IMR-90 (cell line): ENCODE measurements around the gene PLD1. TPM values are rescaled to one million over a fixed set of nuclear protein-coding genes. Genes with fewer than 3 reads are reported as not detected.

ENCODE experiments used
- ATAC-seq: fragments of 200-7000 bp; cut with Tn5 transposase; 2 replicates; pipeline ENCODE4 v1.9.1; 2020; ENCODE audit warnings: low read depth, mild to moderate bottlenecking, moderate library complexity
- BruUV-seq: library from RNA; stranded (reverse); fragments of 400-500 nt; replicated peaks from 2 replicates; lab custom pipeline; 2021; lab: Mats Ljungman, UMichigan
- CTCF ChIA-PET: fragments of 300-600 bp; formaldehyde crosslinking; extraction: SDS; loops from one replicate; lab custom pipeline; 2021; ENCODE audit warnings: antibody characterized with exemption; lab: Yijun Ruan, JAX
- POLR2A ChIA-PET: fragments of 300-600 bp; sonication (Branson Sonifier 250); formaldehyde crosslinking; loops from one replicate; lab custom pipeline; 2022; ENCODE audit warnings: antibody characterized with exemption; ENCODE audit not compliant: unreplicated experiment; lab: Charles Lee
- DNase-seq: peaks from one replicate; pipeline ENCODE4 v3.0.0; 2013
- H2AFZ ChIP-seq: replicated peaks from 2 replicates; pipeline ENCODE3; 2013; ENCODE audit warnings: low read length, mild to moderate bottlenecking; ENCODE audit not compliant: poor library complexity
- H2AK5ac ChIP-seq: 2 replicates; pipeline ENCODE4 v1.6.1; 2013; ENCODE audit warnings: low read depth, low read length, inconsistent platforms
- H2AK9ac ChIP-seq: replicated peaks from 2 replicates; pipeline ENCODE3; 2013; ENCODE audit warnings: mild to moderate bottlenecking, low read depth, low read length, moderate library complexity; ENCODE audit not compliant: poor library complexity
- H2BK120ac ChIP-seq: 2 replicates; pipeline ENCODE4 v1.6.1; 2013; ENCODE audit warnings: low read depth, low read length, inconsistent platforms
- H2BK15ac ChIP-seq: 3 replicates; pipeline ENCODE4 v1.6.1; 2013; ENCODE audit warnings: low read depth, low read length, inconsistent platforms
- H2BK20ac ChIP-seq: 2 replicates; pipeline ENCODE4 v1.6.1; 2013; ENCODE audit warnings: low read depth, mild to moderate bottlenecking, inconsistent platforms, low read length, moderate library complexity
- H2BK5ac ChIP-seq: 2 replicates; pipeline ENCODE4 v1.6.1; 2013; ENCODE audit warnings: mild to moderate bottlenecking, low read depth, low read length, inconsistent platforms; ENCODE audit not compliant: poor library complexity, severe bottlenecking
- H3K14ac ChIP-seq: replicated peaks from 2 replicates; pipeline ENCODE4 v1.6.1; 2013; ENCODE audit warnings: low read depth, low read length, inconsistent platforms
- H3K18ac ChIP-seq: 2 replicates; pipeline ENCODE4 v1.6.1; 2013; ENCODE audit warnings: low read depth, low read length, control low read depth
- H3K23ac ChIP-seq: 2 replicates; pipeline ENCODE4 v1.6.1; 2013; ENCODE audit warnings: low read depth, low read length, inconsistent platforms
- H3K27ac ChIP-seq: 2 replicates; pipeline ENCODE4 v1.5.1; 2013; ENCODE audit warnings: mild to moderate bottlenecking, control low read depth, low read length; ENCODE audit not compliant: insufficient read depth
- H3K27me3 ChIP-seq: 2 replicates; pipeline ENCODE4 v1.6.1; 2013; ENCODE audit warnings: low read length; ENCODE audit not compliant: control insufficient read depth, insufficient read depth
- H3K36me3 ChIP-seq: 2 replicates; pipeline ENCODE4 v1.6.1; 2013; ENCODE audit warnings: low read length, mixed read lengths; ENCODE audit not compliant: control insufficient read depth, insufficient read depth
- H3K4ac ChIP-seq: 2 replicates; pipeline ENCODE4 v1.6.1; 2013; ENCODE audit warnings: low read depth, low read length, inconsistent platforms
- H3K4me1 ChIP-seq: 2 replicates; pipeline ENCODE4 v1.6.1; 2013; ENCODE audit warnings: low read length, mixed read lengths; ENCODE audit not compliant: control insufficient read depth, insufficient read depth
- H3K4me2 ChIP-seq: 2 replicates; pipeline ENCODE4 v1.6.1; 2013; ENCODE audit warnings: low read depth, mild to moderate bottlenecking, control low read depth, low read length, moderate library complexity
- H3K4me3 ChIP-seq: 2 replicates; pipeline ENCODE4 v1.5.1; 2013; ENCODE audit warnings: low read depth, mild to moderate bottlenecking, control low read depth, low read length, moderate library complexity; ENCODE audit not compliant: insufficient read depth
- H3K56ac ChIP-seq: 2 replicates; pipeline ENCODE4 v1.6.1; 2013; ENCODE audit warnings: low read length, inconsistent platforms; ENCODE audit not compliant: insufficient read depth; ENCODE audit errors: extremely low read depth
- H3K79me1 ChIP-seq, 2 experiments: 2 replicates each; pipeline ENCODE4 v1.6.1; 2013; ENCODE audit warnings: low read length in 2 of 2, inconsistent platforms in 1 of 2, low read depth in 1 of 2
- H3K9ac ChIP-seq: 2 replicates; pipeline ENCODE4 v1.6.1; 2013; ENCODE audit warnings: low read depth, low read length, control low read depth
- H3K9me1 ChIP-seq: 2 replicates; pipeline ENCODE4 v1.6.1; 2013; ENCODE audit warnings: low read length, inconsistent platforms; ENCODE audit not compliant: insufficient read depth
- H3K9me3 ChIP-seq: 2 replicates; pipeline ENCODE4 v1.6.1; 2013; ENCODE audit warnings: low read length; ENCODE audit not compliant: control insufficient read depth, insufficient read depth
- H4K20me1 ChIP-seq: 2 replicates; pipeline ENCODE4 v1.6.1; 2013; ENCODE audit warnings: low read length, inconsistent platforms; ENCODE audit not compliant: insufficient read depth
- H4K5ac ChIP-seq: 2 replicates; pipeline ENCODE4 v1.6.1; 2013; ENCODE audit warnings: mild to moderate bottlenecking, low read depth, low read length, control low read depth
- H4K8ac ChIP-seq, 2 experiments: 2 replicates each; pipeline ENCODE4 v1.6.1; 2013; ENCODE audit warnings: low read depth in 2 of 2, low read length in 2 of 2, control low read depth in 1 of 2, inconsistent platforms in 1 of 2
- H4K91ac ChIP-seq: 2 replicates; pipeline ENCODE4 v1.6.1; 2013; ENCODE audit warnings: low read depth, low read length, inconsistent platforms; ENCODE audit not compliant: insufficient read depth
- BHLHE40 ChIP-seq: fragments of 150-350 bp; IDR thresholded peaks from 2 replicates; pipeline ENCODE4 v1.6.1; 2016; ENCODE audit warnings: mild to moderate bottlenecking, low read depth, low read length
- CEBPB ChIP-seq: IDR thresholded peaks from 2 replicates; pipeline ENCODE4 v1.6.1; 2012; ENCODE audit warnings: low read depth, low read length, improper control_type of control experiment
- CHD1 ChIP-seq: IDR thresholded peaks from 2 replicates; pipeline ENCODE4 v1.6.1; 2012; ENCODE audit warnings: low read depth, low read length, improper control_type of control experiment
- MAZ ChIP-seq: IDR thresholded peaks from 2 replicates; pipeline ENCODE4 v1.6.1; 2012; ENCODE audit warnings: low read depth, mild to moderate bottlenecking, low read length, improper control_type of control experiment, moderate library complexity, borderline replicate concordance
- NFE2L2 ChIP-seq: fragments of 150-350 bp; IDR thresholded peaks from 2 replicates; pipeline ENCODE4 v1.6.1; 2016; ENCODE audit warnings: low read depth, mild to moderate bottlenecking, low read length
- POLR2A ChIP-seq: IDR thresholded peaks from 2 replicates; pipeline ENCODE4 v1.6.1; 2012; ENCODE audit warnings: mild to moderate bottlenecking, low read depth, low read length
- RCOR1 ChIP-seq: IDR thresholded peaks from 2 replicates; pipeline ENCODE4 v1.6.1; 2012; ENCODE audit warnings: mild to moderate bottlenecking, low read length, improper control_type of control experiment; ENCODE audit not compliant: insufficient replicate concordance
- RFX5 ChIP-seq: IDR thresholded peaks from 2 replicates; pipeline ENCODE4 v1.8.0; 2012; ENCODE audit warnings: low read depth, mild to moderate bottlenecking, low read length, moderate library complexity
- SMC3 ChIP-seq: fragments of 150-350 bp; IDR thresholded peaks from 2 replicates; pipeline ENCODE4 v1.6.1; 2016; ENCODE audit warnings: low read depth, mild to moderate bottlenecking, antibody characterized with exemption, low read length, moderate library complexity
- WGBS, 2 experiments: methylation state at CpG; one replicate each; pipeline versions ENCODE4 v1.1.5 to v1.1.7; 2013; ENCODE audit warnings: missing lambda C conversion rate in 2 of 2; ENCODE audit not compliant: insufficient read length in 1 of 2; ENCODE audit errors: extremely low coverage in 2 of 2; 5-methylcytosine and 5-hydroxymethylcytosine counted together
- dilution Hi-C: fragments of 300-500 bp; cut with HindIII; formaldehyde crosslinking; loops from one replicate; pipeline ENCODE4 v1.14.3; 2018; ENCODE audit warnings: low sequenced_read_pairs; ENCODE audit not compliant: unreplicated experiment
- in situ Hi-C: fragments of 300-500 bp; cut with MboI; formaldehyde crosslinking; loops from 3 replicates; pipeline ENCODE4 v1.14.3; 2019; ENCODE audit warnings: low sequenced_read_pairs, inconsistent platforms, mixed read lengths
- intact Hi-C: fragments of 100-400 bp; cut with micrococcal nuclease; formaldehyde crosslinking; loops from 2 replicates; pipeline ENCODE4 v1.10.0; 2022
- polyA plus RNA-seq, 3 experiments: library from polyadenylated mRNA; depleted of rRNA; stranded (reverse); fragments of >200 nt; gene quantifications; 2 replicates each; pipeline ENCODE4 v1.2.3, GENCODE V29; 2012; ENCODE audit warnings: low replicate concordance in 1 of 3
- total RNA-seq: library from RNA; depleted of rRNA; stranded (reverse); fragments of >200 nt; gene quantifications from 2 replicates; pipeline ENCODE4 v1.2.3, GENCODE V29; 2012
- TF ChIP-seq, protein P1 (sequence below): fragments of 150-350 bp; IDR thresholded peaks from 2 replicates; pipeline ENCODE4 v1.6.1; 2016; ENCODE audit warnings: low read depth, mild to moderate bottlenecking, low read length, moderate library complexity, borderline replicate concordance
- TF ChIP-seq, protein P2 (sequence below): conservative IDR thresholded peaks from 2 replicates; pipeline ENCODE4 v1.5.1; 2012; ENCODE audit warnings: mild to moderate bottlenecking, low read depth, low read length, improper control_type of control experiment

The PLD1 gene
- total and polyA plus RNA-seq, 2 of the 4 experiments (the other 2 are of a cell fraction): 3.3 to 9.7 TPM

DNA sequence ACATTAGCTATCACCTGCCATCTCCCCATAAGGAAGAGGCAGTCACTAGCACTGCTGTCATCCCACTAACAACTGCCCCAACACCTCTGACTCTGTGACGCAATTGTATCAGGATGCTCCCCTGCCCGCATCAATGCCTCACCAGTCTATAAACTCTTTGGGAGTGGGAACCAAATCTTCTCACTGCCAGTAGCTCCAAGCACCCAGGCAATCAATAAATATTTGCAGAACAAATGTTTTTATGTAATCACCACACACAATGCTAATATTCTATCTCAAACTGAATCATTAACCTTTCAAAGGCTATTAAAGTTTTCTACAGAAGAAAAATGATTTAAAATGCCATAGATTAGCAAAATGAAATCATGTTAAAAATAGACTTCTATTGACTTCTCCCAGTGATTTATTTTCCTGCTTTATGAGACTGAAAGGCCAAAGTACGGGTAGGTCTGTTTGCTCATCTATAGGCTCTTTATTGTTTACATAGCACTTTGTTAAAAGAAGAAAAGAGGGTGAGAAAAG, 131.3 kb downstream of the PLD1 start:
- BruUV-seq: no TSS peak
- DNase-seq (no peak), ATAC-seq (no peak)
- CTCF ChIA-PET: no interaction called here
- H3K9me1 ChIP-seq: no peaks in the 10 kb centered on the region
- H4K5ac ChIP-seq: no peak overlapping the region
- no peak overlapping the region for H3K27ac ChIP-seq
- H3K79me1 ChIP-seq: no peaks in the 10 kb centered on the region
- H3K9ac ChIP-seq: no peak overlapping the region
- H2BK20ac ChIP-seq: no peak overlapping the region
- TF ChIP-seq, protein P1, sequence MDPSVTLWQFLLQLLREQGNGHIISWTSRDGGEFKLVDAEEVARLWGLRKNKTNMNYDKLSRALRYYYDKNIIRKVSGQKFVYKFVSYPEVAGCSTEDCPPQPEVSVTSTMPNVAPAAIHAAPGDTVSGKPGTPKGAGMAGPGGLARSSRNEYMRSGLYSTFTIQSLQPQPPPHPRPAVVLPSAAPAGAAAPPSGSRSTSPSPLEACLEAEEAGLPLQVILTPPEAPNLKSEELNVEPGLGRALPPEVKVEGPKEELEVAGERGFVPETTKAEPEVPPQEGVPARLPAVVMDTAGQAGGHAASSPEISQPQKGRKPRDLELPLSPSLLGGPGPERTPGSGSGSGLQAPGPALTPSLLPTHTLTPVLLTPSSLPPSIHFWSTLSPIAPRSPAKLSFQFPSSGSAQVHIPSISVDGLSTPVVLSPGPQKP: no peak
- TF ChIP-seq NFE2L2: no peak
- TF ChIP-seq MAZ: no peak
- TF ChIP-seq RFX5: no peak
- TF ChIP-seq POLR2A: no peak
- TF ChIP-seq RCOR1: no peak
- no peak for TF ChIP-seq SMC3
- no peak for TF ChIP-seq CEBPB
- no peak for TF ChIP-seq BHLHE40
- TF ChIP-seq, protein P2, sequence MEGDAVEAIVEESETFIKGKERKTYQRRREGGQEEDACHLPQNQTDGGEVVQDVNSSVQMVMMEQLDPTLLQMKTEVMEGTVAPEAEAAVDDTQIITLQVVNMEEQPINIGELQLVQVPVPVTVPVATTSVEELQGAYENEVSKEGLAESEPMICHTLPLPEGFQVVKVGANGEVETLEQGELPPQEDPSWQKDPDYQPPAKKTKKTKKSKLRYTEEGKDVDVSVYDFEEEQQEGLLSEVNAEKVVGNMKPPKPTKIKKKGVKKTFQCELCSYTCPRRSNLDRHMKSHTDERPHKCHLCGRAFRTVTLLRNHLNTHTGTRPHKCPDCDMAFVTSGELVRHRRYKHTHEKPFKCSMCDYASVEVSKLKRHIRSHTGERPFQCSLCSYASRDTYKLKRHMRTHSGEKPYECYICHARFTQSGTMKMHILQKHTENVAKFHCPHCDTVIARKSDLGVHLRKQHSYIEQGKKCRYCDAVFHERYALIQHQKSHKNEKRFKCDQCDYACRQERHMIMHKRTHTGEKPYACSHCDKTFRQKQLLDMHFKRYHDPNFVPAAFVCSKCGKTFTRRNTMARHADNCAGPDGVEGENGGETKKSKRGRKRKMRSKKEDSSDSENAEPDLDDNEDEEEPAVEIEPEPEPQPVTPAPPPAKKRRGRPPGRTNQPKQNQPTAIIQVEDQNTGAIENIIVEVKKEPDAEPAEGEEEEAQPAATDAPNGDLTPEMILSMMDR: no peak
- TF ChIP-seq CHD1: no peak
- no peak overlapping the region for H2AFZ ChIP-seq
- no peak overlapping the region for H3K4me2 ChIP-seq
- no peak overlapping the region for H2BK5ac ChIP-seq
- intact Hi-C loops (no loop called here), dilution Hi-C loops (no loop called here), in situ Hi-C loops (no loop called here)
- no peak overlapping the region for H3K56ac ChIP-seq
- no peaks in the 10 kb centered on the region for H4K20me1 ChIP-seq
- no peak overlapping the region for H3K18ac ChIP-seq
- no peak overlapping the region for H2AK5ac ChIP-seq
- no peaks in the 10 kb centered on the region for H3K27me3 ChIP-seq
- H4K8ac ChIP-seq: no peak overlapping the region
- no peak overlapping the region for H3K4me3 ChIP-seq
- H2AK9ac ChIP-seq: no peak overlapping the region
- peaks cover 6% of the 10 kb centered on the region for H3K36me3 ChIP-seq
- H3K4ac ChIP-seq: no peak overlapping the region
- POLR2A ChIA-PET: no interaction called here
- WGBS, 2 experiments: 100% methylated on average over 1 of the region's 3 CpGs; no CpG with 5 or more reads in 1 of the 2 experiments
- H4K91ac ChIP-seq: no peak overlapping the region
- H2BK15ac ChIP-seq: no peak overlapping the region
- no peak overlapping the region for H3K14ac ChIP-seq
- H3K9me3 ChIP-seq: no peaks in the 10 kb centered on the region
- H3K4me1 ChIP-seq: 0 out of 2 replicates have a peak, but pooled peaks cover 1% of the 10 kb centered on the region
- no peak overlapping the region for H3K23ac ChIP-seq
- H2BK120ac ChIP-seq: no peak overlapping the region
